ENCODE measurements around the gene KARS1.
"Not testable (repeated sequence)": the region's sequence is repeated elsewhere in the genome, so short reads cannot be mapped to it uniquely, and the experiment has no call there.

The KARS1 gene

DNA sequence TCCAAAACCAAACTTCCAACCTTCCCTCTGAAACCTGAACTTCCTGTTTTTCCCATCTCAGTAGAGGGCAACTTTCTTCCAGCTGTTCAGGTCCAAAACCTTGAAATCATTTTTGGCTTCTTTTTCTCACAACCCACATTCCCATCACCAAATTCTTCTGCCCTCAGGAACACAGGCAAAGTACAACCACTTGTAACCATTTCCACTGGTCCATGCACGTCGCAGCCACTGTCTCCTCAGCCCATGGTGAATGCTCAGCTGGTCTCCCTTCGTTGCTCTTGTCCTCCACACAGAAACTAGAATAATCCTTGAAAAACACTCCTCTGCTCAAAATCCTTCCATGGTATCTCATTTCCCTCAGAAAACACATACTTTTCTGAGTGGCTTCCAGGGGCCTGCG lies 20.7 kb downstream of the KARS1 start:
- no peak for DNase-seq (ENCODE audit: low read depth in 2 of 3, low spot score in 1 of 3)

DNA sequence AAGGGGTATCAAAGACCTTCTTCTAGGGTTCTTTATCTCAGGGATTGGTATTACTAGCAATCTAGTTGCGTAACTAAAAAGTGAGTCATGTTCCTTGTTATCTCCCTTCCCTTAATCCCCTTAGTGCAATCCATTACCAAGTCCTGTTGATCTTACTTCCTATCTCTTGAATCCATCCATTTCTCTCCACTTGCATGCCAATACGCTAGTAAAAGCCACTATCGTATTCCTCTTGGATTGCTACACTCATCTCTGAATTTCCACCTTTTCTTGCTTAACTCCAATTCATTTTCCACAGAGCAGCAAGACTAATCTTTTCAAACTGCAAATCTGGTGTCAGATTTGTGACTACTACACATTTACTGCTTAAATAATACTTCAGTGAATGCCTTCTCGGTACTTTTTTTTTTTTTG lies 22.5 kb downstream of the KARS1 start:
- DNase-seq (ENCODE audit: low read depth in 2 of 3, low spot score in 1 of 3): no peak

DNA sequence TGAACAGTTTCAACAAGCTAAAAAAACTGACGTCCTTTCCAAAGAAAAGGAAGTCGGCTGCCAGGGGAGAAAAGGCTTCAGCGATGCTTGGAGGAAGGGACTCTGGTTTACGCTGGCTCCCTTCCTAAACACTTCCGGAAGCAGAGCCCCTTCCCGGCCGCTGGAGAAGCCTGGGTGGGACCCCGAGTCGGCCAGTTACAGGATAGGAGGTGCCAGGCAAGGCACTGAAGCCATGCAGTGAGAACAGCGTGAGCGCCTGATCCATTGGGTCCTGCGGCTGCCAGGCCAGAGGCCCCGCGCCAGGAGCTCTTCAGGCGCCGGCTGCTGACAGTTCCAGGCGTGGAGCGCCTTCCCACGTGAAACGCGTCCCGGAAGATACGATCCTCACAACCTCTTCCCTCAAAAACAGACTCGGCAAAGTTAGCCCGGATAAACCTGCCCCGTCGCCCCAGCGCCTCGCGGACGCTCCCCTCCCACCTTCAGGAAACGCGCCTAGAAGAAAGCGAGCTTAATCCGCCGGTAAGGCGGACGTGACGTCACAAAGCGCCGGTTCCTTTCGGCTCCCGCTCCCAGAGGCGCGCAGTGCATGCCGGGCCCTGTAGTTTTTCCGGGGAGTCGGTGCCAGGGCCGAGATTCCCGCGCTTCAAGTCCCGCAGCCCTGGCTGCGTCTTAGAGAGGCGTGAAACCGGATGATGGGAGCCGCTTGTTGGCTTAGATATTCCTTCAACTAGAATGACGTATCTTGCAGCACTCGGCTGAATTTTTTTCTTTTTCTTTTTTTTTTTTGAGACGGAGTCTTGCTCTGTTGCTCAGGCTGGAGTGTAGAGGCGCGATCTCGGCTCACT lies 24.5 kb downstream of the KARS1 start, which contains the start of gene ADAT1:
ADAT1 (minus strand) TSS at position 521 of the 845 bp plus-strand sequence. CDS start 2,482 bp downstream, outside the sequence.
- DNase-seq (ENCODE audit: low read depth in 2 of 3, low spot score in 1 of 3): peak; percentile 94 to 96 (median 95)

DNA sequence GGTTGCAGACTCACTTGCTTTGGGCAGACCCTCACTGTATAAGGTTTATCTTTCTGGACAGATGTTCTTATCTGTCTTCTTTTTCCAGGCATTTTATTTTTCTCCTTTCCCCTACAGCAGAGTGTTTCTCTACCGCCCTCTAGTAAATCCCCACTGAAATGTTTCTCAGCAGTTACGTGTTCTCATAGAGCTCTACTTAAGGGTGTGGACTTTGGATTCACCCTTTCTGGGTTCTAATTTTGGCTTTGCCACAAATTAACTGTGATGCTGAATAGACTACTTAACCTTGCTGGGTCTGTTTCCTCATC lies 26.3 kb downstream of the KARS1 start:
- no peak for DNase-seq (ENCODE audit: low read depth in 2 of 3, low spot score in 1 of 3)

DNA sequence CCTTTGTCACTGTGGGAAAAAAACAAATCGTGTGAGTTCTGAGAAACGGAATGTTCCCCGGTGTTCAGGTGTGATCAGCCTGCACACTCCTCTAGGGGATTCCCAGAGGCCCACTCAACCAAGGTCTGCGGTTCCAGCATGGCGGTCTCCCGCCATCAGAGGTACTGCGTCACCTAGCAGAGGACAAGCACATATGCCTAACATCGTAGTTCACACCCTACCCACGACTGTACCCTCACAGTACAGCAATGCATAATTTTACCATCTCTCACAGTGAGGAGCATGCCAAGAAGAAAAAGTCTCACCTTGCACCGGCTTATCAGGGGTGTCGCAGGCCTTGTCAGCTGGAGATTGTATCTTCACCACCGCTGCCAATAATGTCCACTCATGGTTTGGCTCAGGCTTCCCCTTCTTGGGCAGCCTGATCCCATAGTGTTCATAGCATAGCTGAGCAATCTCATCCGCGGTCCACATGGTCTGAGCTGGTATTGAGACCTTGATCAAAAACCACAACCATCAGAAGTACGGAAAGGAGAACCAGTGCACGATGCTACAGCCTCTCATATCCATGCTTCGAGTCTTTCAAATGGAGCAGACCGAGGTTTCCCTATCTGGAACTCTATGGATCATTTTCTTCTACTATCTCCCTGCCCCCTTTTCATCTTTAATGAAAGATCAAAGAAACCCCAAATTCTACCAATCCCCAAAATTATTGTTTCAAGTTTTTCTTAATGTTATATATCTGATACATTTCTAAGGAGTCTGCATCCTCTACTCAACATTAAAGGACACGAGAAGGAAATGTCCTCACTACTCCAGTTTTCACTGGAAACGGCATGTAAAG lies 26.9 kb downstream of the KARS1 start:
- no peak for DNase-seq (ENCODE audit: low read depth in 2 of 3, low spot score in 1 of 3)

DNA sequence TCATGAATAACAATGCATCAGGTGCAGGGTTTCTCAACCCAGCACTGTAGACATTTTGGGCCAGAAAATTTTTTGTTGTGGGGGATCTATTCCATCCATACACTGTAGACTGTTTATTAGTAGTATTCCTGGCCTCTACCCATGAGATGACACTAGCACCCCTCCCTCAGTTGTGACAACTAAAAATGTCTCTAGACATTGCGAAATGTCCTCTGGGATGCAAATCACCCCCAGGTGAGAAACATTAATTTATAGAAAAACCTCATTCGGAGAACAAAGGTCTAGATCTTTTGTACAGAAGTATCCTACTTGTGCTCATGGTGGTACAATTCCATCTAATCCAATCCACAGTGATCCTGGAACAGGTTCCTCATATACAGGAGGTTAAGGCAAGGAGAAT lies 28.7 kb downstream of the KARS1 start:
- DNase-seq (ENCODE audit: low read depth in 2 of 3, low spot score in 1 of 3): no peak

DNA sequence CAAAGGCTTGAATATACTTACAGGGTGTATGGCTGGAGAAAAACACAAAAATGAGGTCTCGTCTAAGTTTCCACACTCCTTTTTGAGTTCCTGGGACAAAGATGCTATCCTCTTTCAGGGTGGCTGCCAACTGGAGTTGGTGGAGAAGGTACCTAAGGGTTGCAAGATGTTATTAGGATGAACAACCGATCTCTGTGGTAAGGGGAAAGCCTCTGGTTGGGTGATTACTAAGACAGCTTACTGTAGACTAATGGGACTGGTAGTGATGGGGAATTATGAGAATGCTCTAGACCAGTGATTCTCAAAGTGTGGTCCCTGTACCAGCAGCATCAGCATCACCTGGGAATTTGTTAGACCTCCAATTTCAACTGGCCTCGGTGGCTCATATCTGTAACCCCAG lies 30.3 kb downstream of the KARS1 start:
- DNase-seq (ENCODE audit: low read depth in 2 of 3, low spot score in 1 of 3): no peak

DNA sequence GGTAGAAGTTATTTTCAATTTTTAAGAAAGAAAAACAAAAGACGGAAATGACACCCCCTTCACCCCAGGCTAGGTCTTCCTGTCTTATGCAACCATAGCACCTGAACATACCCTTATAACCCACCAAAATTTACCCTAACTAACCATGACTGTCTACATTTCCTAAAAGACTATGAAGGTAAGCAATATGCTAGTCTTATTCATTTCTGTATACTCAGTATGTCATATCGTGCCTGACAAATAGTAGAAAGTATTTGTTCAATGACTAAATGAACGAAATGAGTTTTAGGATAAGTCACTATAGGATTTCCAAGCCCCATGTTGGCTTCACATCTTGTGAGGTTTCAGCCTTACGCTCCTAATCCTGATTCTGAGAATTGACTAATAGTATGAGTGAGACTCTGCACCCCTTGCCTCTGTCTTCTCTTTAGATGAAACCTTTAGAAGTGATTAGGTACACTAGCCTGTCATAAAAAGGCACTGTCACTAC lies 30.9 kb downstream of the KARS1 start:
- DNase-seq (ENCODE audit: low read depth in 2 of 3, low spot score in 1 of 3): peak in 1 of 3 donors; percentile 23

DNA sequence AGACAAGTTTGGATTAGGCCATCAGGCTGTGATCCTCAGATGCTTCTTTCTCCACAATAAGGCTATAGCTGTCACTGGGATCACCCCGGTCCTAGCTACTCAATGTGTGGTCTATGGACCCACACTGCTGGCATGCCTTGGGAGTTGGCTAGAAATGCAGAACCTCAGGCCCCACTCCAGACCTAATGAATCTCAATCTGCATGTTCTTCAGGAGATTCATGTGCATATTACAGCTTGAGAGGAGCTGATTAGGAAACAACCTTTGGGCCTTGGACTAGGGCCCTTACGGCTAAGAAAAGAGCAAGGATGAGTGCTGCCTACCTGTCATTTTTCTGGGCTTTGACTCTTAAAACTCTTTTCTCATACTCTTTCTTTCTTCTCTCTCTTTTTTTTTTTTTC lies 31.8 kb downstream of the KARS1 start:
- no peak for DNase-seq (ENCODE audit: low read depth in 2 of 3, low spot score in 1 of 3)

DNA sequence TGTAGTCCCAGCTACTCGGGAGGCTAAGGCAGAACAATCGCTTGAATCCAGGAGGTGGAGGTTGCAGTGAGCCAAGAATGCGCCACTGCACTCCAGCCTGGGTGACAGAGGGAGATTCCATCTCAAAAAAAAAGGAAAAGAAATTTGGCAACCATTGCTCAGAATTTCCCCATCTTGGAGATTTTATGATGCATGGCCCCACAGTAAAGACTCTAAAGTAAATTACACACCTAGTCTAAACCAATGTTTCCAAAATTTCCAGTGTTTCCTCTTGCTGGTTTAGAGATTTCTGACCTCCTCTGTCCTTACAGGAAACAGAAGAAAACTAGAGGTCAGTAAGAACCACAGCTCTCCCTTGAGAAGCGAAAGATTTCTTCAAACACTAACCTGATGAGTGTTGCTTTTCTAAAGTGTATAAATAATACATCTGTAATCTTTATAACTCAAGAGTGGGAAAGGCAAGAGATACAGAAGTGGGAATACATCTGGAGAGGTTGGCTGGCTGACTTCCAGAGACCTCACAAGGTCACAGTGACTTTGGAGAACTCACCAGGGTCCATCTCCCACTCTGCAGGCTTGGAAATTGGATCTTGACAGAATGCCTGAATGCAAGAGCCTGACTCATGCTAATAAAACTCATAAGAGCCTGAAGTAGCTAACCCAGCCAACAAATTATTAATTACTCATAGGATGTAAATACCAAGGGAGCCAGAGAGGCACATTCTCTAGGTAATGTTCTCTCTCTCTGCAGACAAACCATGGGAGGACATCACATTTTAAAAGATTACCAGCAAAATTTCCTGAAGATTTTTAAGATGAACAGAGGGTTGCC lies 33.2 kb downstream of the KARS1 start:
- no peak for DNase-seq (ENCODE audit: low read depth in 2 of 3, low spot score in 1 of 3)

DNA sequence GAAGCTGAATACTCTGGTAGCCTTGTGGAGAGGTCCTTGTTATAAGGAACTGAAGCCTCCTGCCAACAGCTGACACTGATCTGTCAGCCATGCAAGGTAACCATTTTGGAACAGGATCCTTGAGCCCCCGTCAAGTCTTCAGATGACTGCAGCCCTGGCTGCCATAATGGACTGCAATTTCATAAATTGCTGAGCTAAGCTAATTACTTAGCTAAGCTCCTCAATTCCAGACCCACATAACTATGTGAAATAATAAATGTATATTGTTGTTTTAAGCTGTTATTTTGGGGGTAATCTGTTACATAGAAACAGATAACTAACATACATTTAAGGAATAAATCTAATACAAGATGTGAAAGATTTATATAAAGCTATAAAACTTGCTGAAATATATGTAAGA lies 41.0 kb downstream of the KARS1 start:
- no peak for DNase-seq (ENCODE audit: low read depth in 2 of 3, low spot score in 1 of 3)

DNA sequence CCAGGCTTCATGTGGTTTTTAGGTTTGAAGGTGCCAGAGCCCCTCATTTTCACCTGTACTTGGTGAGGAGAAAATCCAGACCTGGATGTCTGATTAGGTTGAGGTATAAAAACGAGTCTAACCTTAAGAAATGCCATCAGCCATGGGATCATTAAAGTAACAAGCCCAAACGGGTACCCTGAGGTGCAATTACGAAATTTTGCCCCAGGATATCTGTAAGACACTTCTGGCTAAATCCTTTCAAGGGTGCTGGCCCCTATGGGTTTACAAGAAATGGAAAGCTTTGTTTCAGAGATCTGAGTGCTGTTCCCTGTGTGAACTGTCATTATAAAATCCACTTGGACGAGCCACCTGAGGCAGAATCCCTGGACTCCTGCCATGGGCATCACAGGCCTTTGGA lies 44.2 kb downstream of the KARS1 start:
- no peak for DNase-seq (ENCODE audit: low read depth in 2 of 3, low spot score in 1 of 3)

DNA sequence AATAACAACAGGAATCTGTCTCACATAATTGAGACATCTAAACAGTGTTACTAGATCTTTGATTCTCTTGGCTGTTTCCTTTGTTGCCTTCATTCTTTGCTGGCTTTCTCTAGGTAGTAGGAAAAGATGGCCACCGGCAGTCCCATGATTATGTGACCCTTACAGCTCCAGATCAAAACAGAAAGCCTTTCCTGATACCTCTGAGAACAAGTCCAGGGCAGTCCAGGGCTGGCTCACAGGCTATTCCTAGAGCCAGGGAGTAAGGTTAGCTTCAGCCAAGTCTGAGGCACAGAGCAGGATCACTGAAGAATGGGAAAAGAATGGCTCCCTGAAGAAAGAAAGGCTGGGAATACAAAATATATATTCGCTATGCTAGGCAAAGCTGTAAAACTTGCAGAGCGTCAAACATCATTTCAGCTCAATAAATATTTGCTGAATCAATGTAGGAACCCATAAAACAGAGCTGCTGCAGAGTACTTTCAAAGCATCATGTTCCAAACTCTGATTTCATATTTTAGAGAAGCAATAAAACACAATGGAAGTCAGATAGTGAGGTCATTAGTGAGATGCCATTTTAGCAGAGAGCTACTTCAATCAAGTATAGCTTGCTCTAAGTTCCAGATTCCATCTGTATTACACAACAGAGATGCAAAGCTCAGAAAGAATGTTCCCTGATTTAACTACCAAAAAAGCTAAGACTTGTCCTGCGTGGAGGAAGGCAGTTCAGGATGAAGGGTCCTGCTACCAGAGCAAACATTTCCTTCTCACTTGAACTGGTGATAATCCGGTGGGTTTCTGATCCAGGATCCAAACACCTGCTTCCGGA lies 47.8 kb downstream of the KARS1 start:
- no peak for DNase-seq (ENCODE audit: low read depth in 2 of 3, low spot score in 1 of 3)

DNA sequence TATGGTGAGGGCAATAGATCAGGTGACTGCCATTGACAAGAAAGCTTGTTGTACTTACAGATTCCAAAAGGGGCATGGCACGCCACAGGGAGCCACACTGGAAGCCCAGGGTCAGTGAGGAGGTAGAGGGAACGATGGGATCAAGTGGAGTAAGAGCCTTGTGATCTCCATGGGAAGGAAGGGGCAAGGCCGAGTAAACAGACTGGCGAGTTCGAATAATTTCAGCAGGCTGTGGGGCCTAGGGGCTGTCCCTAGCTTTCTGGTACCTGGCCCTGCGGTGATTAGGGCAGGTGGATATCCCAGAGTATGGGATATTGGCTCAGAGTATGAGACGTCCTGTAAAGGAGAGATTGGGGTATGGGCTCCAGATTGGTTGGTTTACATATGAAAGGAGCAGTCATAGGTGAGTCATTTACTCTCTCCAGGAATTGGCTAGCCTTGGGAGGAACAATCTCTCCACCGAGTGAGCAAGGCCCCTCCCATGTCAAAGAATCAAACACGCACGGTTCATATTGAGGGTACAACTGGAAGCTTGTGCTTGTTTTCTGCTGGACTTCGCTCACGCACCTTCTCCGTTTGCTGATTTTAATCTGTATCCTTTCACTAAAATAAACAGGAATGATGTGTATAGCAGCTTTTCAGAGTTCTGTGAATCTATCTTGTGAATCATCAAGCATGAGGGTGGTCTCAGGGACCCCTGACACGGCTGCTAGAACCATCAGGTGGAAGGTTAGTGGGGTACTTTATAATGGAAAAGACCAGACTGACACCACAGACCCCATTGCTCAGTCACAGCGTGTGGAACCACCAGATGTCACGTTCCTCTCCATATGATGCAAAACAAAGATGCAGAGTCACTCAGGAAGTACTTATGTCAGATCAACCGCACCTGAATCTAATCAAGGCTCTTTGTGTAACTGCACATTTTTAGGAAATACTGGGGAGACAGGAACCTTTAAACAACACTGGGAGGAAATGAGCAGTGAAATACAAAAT lies 53.3 kb downstream of the KARS1 start:
- DNase-seq (ENCODE audit: low read depth in 2 of 3, low spot score in 1 of 3): no peak

DNA sequence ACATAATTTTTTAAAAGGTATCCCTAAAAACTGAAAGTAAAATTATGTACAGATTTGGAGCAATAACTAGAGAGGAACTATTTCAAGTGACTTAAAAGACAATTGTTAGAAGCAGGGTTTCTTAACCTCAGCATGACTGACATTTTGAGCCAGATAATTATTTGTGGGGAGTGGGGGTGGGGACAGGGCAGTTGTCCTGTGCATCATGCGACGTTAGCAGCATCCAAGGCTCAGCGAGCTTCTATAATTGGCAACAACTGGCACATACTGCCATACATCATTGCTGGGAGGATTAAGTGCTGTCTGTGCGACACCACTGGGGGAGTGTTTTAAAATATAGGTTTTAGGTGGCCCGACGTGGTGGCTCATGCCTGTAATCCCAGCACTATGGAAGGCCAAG lies 54.2 kb downstream of the KARS1 start:
- no peak for DNase-seq (ENCODE audit: low read depth in 2 of 3, low spot score in 1 of 3)

DNA sequence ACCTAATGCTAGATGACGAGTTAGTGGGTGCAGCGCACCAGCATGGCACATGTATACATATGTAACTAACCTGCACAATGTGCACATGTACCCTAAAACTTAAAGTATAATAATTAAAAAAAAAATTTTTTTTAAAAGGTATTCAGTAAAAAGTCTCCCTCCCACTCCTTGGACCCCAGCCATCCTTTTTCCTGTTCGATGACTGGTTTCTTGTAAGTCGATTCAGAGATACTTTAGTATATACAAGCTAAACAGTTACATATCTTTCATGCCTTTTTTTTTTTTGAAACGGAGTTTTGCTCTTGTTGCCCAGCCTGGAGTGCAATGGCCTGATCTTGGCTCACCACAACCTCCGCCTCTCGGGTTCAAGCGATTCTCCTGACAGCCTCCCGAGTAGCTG lies 55.5 kb downstream of the KARS1 start:
- DNase-seq (ENCODE audit: low read depth in 2 of 3, low spot score in 1 of 3): not testable (repeated sequence)

DNA sequence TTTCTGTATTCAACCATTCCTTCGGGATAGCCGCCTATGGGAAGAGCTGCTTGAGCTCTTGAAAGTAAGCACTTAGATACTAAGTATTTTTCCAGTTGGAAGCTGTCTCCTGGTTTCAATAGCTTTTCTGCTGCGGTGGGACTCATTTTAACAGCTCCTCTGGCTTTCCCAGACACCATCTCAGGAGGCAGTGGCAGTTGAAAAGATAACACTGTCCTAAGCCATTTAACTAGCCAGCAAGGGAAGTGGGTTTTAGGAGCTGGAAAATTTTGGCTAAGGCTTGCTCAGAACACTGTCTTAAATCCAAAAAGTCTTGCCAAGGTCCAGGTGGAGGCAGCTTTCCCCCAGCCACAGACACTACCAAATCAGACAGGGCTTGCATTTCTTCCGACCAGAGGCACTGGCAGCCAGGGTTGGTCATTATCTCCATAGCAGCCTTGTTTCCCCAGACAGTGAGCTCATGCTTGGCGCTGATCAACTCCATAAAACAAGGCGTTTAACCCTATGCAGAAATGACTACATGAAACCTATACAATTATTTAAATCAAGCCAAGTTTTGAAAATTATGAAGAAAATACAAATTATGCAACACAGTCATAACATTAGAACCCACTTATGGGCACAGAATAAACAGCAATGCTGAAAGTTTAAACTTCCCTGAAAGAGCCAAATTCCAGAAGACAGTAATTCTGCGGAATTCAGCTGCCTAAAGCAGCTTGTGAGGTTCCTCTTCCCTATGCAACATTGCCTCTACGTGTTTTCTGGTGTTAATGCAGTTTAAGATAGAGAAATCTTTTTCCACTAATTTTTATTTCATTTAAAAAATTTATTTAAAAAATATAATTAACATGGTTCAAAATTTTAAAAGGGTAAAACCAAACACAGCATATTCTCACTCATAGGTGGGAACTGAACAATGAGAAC lies 56.3 kb downstream of the KARS1 start:
- no peak for DNase-seq (ENCODE audit: low read depth in 2 of 3, low spot score in 1 of 3)

DNA sequence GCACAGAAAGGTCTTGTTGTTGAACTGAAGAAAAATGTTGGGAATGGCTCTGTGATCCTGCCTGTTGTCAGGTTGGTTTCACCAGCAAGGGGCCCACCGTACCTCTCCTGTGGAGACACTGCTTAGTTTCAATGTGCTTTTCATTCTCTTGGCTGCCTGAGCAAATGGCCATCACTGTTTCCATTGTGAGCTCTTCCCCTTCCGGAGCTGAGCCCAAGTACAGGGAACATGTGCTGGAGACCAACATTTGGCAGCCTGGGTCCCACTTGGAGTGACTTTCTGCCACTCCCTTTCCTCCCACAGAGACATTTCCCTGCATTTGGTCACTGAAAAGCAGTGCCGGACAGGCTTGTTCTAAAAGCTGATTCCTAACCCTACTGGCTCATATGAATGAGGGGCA lies 58.2 kb downstream of the KARS1 start:
- no peak for DNase-seq (ENCODE audit: low read depth in 2 of 3, low spot score in 1 of 3)
